ENCODE results near the gene HHLA2. TPM values are rescaled to one million over a fixed set of nuclear protein-coding genes. Genes with fewer than 3 reads are reported as not detected.
"Not testable (repeated sequence)": the region's sequence is repeated elsewhere in the genome, so short reads cannot be mapped to it uniquely, and the experiment has no call there.

Gene HHLA2
- not detected in 2 replicates for total RNA-seq (2014; rRNA removed; shearing (Covaris generic))

GRCh38 chr3:108296239-108296638 lies at the start of gene HHLA2:
HHLA2 (plus strand) TSS chr3:108296548; CDS start chr3:108351814, 55,266 bp downstream.
- no peak for DNase-seq (ENCODE audit: low spot score)
- in situ Hi-C loops (cut with HindIII; ENCODE audit: low sequenced_read_pairs): no loop called here

GRCh38 chr3:108250626-108251025 lies 45.7 kb upstream of the HHLA2 start:
- in situ Hi-C loops (cut with HindIII; ENCODE audit: low sequenced_read_pairs): no loop called here
- DNase-seq (ENCODE audit: low spot score): no peak

- DNase-seq (ENCODE audit: low spot score): no peak
- in situ Hi-C loops (cut with HindIII; ENCODE audit: low sequenced_read_pairs): no loop called here
Observed at GRCh38 chr3:108251265-108251664, 45.1 kb upstream of the HHLA2 start.

GRCh38 chr3:108251844-108252243 lies 44.5 kb upstream of the HHLA2 start:
- DNase-seq (ENCODE audit: low spot score): no peak
- in situ Hi-C loops (cut with HindIII; ENCODE audit: low sequenced_read_pairs): no loop called here

- DNase-seq (ENCODE audit: low spot score): no peak
- in situ Hi-C loops (cut with HindIII; ENCODE audit: low sequenced_read_pairs): no loop called here
Observed at GRCh38 chr3:108255131-108255530, 41.2 kb upstream of the HHLA2 start.

- in situ Hi-C loops (cut with HindIII; ENCODE audit: low sequenced_read_pairs); DNase-seq (ENCODE audit: low spot score): not testable (repeated sequence)
Observed at GRCh38 chr3:108264534-108265298, 31.6 kb upstream of the HHLA2 start.

- DNase-seq (ENCODE audit: low spot score); in situ Hi-C loops (cut with HindIII; ENCODE audit: low sequenced_read_pairs): not testable (repeated sequence)
Observed at GRCh38 chr3:108268235-108268634, 28.1 kb upstream of the HHLA2 start.

- no peak for DNase-seq (ENCODE audit: low spot score)
- in situ Hi-C loops (cut with HindIII; ENCODE audit: low sequenced_read_pairs): no loop called here
Observed at GRCh38 chr3:108271626-108272025, 24.7 kb upstream of the HHLA2 start.

- in situ Hi-C loops (cut with HindIII; ENCODE audit: low sequenced_read_pairs); DNase-seq (ENCODE audit: low spot score): not testable (repeated sequence)
Observed at GRCh38 chr3:108279066-108279465, 17.3 kb upstream of the HHLA2 start.

- in situ Hi-C loops (cut with HindIII; ENCODE audit: low sequenced_read_pairs): no loop called here
Observed at GRCh38 chr3:108280476-108280875, 15.9 kb upstream of the HHLA2 start.

GRCh38 chr3:108281670-108282069 lies 14.7 kb upstream of the HHLA2 start:
- no peak for DNase-seq (ENCODE audit: low spot score)
- in situ Hi-C loops (cut with HindIII; ENCODE audit: low sequenced_read_pairs): no loop called here

More at GRCh38 chr3:108280476-108280875, 15.9 kb upstream of the HHLA2 start:
- DNase-seq (ENCODE audit: low spot score): no peak

GRCh38 chr3:108283006-108283405 lies 13.3 kb upstream of the HHLA2 start:
- DNase-seq (ENCODE audit: low spot score): no peak
- in situ Hi-C loops (cut with HindIII; ENCODE audit: low sequenced_read_pairs): no loop called here

- in situ Hi-C loops (cut with HindIII; ENCODE audit: low sequenced_read_pairs): no loop called here
- DNase-seq (ENCODE audit: low spot score): no peak
Observed at GRCh38 chr3:108283989-108284388, 12.4 kb upstream of the HHLA2 start.

- no peak for DNase-seq (ENCODE audit: low spot score)
- in situ Hi-C loops (cut with HindIII; ENCODE audit: low sequenced_read_pairs): no loop called here
Observed at GRCh38 chr3:108285176-108285575, 11.2 kb upstream of the HHLA2 start.

- no peak for DNase-seq (ENCODE audit: low spot score)
- in situ Hi-C loops (cut with HindIII; ENCODE audit: low sequenced_read_pairs): no loop called here
Observed at GRCh38 chr3:108287146-108287545, 9.2 kb upstream of the HHLA2 start.

GRCh38 chr3:108288193-108288592 lies 8.2 kb upstream of the HHLA2 start:
- DNase-seq (ENCODE audit: low spot score); in situ Hi-C loops (cut with HindIII; ENCODE audit: low sequenced_read_pairs): not testable (repeated sequence)

- in situ Hi-C loops (cut with HindIII; ENCODE audit: low sequenced_read_pairs): no loop called here
- no peak for DNase-seq (ENCODE audit: low spot score)
Observed at GRCh38 chr3:108289159-108289558, 7.2 kb upstream of the HHLA2 start.

GRCh38 chr3:108292450-108292849 lies 3.9 kb upstream of the HHLA2 start:
- DNase-seq (ENCODE audit: low spot score): no peak
- in situ Hi-C loops (cut with HindIII; ENCODE audit: low sequenced_read_pairs): no loop called here

GRCh38 chr3:108292905-108293328 lies 3.4 kb upstream of the HHLA2 start:
- DNase-seq (ENCODE audit: low spot score): no peak
- in situ Hi-C loops (cut with HindIII; ENCODE audit: low sequenced_read_pairs): no loop called here

- in situ Hi-C loops (cut with HindIII; ENCODE audit: low sequenced_read_pairs): no loop called here
- no peak for DNase-seq (ENCODE audit: low spot score)
Observed at GRCh38 chr3:108293858-108294257, 2.5 kb upstream of the HHLA2 start.

Data from G401 (cell line).